GM18867 (cell line): ENCODE results near the gene OR8D4.
"Not testable (repeated sequence)": the region's sequence is repeated elsewhere in the genome, so short reads cannot be mapped to it uniquely, and the experiment has no call there.

Experiments
- ATAC-seq: cut with Tn5 transposase; IDR thresholded peaks from one replicate; pipeline ENCODE4 v1.9.1; 2021; ENCODE audit warnings: mild to moderate bottlenecking, moderate library complexity; ENCODE audit not compliant: unreplicated experiment

Gene OR8D4

DNA sequence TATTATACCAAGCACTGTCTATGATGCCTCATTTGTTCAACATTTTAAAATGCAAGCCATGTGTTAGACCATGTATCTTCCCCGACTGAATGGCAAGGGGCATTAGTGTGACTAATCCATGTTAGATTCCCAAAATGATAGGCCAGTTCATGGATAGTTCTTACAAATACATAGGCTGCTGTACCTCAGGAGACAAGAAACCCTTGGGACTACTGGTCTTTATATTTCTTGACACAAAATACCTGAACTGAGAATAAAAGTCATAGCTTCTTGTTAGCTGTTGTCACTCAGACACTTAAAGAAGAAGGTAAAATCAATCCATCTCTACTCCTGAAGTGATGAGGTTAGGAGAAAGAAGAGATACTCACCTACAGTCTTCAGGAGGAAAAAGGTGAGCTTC lies at the start of gene OR8D4:
Gene OR8D4 (plus strand): TSS at position 301 of the 400 bp plus-strand sequence. CDS start 4,265 bp downstream, outside the sequence.
- ATAC-seq, result no peak

DNA sequence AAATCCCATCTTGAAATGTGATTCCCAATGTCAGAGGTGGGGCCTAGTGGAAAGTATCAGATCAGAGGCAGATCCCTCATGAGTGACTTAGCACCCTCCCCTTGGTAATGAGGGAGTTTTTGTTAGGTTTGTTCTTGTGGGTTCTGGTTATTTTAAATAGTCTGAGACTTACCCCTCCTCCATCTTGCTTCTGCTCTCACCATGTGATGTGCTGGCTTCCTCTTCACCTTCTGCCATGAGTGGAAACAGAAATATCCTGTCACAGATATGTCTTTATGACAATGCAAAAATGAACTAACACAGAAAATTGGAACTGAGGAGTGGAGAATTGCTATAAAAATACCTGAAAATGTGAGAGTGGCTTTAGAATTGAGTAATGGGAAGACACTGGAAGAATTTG lies 49.6 kb upstream of the OR8D4 start:
- ATAC-seq, result no peak

DNA sequence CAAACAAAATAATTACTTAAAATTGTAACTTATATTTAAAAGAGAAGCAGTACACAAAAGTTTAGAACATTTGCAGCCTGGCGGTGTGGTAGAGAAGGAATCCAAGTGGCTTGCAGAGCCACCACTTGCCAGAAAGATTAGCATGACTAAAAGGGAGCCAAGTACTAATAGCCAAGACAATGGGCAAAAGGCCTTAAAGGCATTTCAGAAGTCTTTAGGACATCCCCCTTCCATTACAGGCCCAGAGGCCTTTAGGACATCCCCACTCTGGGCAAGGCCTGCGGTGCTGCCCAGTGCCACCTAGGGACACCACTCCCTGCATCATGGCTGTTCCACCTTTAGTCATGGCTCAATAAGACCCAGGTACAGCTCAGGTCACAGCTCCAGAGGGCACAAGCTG lies 48.9 kb upstream of the OR8D4 start:
- ATAC-seq, result no peak

DNA sequence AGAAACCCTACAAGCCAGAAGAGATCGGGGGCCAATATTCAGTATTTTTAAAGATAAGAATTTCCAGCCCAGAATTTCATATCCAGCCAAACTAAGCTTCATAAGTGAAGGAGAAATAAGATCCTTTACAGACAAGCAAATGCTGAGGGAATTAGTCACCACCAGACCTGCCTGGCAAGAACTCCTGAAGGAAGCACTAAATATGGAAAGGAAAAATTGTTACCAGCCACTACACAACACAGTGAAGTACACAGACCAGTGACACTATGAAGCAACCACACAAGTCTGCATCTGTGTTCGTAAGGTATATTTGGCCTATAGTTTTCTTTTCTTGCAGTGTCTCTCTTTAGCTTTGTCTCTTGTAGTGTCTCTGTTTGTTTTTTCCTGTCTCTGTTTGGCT lies 45.5 kb upstream of the OR8D4 start:
- no peak for ATAC-seq

DNA sequence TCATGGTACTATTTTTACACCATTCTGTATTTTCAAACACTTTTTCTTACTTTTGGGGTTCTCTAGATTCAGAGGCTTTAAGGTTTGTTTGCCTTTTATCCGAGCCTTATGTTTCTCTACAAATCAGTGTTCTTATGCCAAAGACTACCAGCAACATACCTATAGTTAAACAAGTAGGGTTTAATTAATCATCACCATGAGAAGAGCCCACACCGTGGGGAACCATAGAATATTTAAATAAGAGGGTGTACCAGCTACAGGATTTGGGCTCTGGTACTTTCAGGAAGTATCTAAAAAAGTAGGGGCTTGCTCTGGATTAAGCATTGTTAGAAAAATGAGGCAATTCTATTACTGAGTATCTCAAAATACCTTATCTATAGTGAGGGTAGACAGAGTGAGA lies 42.2 kb upstream of the OR8D4 start:
- ATAC-seq, result no peak

DNA sequence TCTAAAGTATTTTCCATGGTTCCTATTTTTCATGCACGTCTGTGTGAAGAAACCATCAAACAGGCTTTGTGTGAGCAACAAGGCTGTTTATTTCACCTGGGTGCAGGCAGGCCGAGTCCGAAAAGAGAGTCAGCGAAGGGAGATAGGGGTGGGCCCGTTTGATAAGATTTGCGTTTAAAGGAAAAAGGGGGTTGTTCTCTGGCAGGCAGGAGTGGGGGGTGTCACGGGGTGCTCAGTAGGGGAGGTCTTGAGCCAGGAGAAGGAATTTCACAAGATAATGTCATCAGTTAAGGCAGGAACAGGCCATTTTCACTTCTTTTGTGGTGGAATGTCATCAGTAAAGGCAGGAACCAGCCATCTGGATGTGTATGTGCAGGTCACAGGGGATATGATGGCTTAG lies 36.7 kb upstream of the OR8D4 start:
- not testable (repeated sequence) for ATAC-seq

DNA sequence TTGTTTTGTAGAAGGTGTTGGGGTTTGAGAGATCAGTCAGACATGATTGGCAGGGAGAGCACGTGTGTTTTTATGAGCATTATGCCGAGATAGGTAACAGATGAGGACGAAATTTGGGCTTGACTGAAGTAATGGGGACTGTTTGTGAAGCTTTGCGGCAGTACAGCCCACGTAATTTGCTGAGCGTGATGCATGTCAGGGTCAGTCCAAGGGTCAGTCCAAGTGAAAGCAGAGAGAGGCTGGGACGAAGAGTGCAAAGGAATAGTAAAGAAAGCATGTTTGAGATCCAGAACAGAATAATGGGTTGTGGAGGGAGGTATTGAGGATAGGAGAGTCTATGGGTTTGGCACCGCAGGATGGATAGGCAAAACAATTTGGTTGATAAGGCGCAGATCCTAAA lies 34.2 kb upstream of the OR8D4 start:
- ATAC-seq, result not testable (repeated sequence)

DNA sequence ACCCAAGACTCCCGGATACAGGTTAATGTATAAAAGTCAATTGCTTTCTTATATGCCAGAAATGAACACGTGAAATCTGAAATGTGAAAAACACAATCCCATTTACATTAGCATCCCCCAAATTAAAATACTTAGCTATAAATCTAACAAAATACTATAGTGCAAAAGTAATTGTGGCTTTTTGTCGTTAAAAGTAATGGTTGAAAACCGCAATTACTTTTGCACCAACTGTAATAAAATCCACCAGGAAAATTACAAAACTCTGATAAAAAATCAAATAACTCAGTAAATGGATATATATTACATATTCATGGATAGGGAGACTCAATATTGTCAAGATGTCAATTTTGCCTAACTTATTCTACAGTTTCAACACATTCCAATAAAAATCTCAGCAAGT lies 21.1 kb upstream of the OR8D4 start:
- no peak for ATAC-seq

DNA sequence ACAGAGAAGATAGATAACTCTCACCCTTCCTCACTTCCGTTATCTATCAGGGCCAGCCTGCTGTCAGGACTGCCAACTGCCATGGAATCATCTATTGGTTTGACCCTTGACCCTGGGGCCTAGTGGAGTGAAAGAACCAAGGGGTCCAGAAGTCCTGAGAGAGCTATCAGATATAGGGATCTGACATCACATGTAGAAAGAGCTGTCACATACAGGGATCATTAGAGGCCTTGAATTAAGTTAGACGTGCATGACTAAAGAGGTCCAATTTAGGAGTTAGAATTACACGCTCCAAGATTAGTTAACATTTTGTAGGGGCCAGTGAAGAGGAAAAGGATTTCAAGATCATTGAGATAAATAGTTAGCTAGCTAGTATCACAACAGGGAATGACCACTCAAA lies 16.4 kb upstream of the OR8D4 start, which contains the start of gene TMEM225:
Gene TMEM225 (minus strand): TSS at position 101 of the 400 bp plus-strand sequence. CDS start 245 bp downstream, outside the sequence.
- no peak for ATAC-seq

DNA sequence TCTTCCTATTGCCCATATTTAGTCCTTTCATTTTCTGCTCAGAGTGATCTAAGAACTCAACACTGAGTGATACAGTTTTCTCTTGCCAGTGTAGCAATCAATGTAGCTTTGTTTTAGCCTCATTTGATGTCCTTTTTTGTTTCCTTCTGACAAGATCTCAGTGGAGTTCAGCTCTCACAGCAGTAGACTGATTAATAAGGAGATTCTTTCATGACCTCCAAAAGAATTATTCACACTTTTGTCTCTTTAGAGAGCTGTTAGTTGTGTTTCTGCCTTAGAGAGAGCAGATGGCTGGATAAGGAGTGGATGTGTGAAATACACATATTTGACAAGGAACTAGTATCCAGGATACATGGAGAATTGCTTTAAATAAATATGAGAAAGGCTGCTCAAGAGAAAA lies 9.9 kb upstream of the OR8D4 start:
- ATAC-seq, result no peak

DNA sequence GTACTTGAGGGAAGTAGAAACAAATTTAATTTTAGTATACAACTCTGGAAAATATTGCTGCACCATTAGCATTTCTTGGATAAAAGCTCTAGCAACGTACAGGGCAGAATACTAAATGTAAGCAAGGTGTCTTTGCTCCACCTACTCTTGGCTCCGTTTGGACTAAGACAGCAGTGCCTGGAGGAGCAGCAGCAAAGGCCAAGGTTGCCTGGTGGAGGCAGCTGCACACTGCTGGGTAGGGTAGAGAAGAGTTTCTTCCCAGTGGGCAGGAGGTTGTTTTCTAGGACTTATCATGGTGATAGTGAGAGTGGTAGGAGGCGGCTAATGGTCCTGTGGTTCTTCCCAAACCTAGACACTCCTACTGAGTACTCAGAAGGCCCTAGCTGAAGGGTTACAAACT lies 2.2 kb upstream of the OR8D4 start:
- ATAC-seq, result no peak

DNA sequence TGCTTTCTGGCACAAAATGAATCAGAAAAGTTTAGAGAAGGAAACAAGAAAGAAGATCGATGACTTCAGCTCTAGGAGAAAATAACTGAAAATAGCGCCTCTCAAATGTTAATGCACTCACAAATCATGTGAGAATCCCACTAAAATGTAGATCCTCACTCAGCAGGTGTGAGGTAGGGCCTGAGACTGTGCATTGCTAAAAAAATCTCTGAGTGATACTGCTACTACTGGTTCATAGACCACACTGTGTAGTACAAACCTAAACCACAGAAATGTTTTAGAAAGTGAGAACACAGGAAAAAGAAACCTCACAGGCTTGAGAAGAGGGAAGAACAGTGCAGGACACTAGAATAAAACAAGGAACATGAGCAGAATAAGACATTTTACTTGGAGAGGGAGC lies 2.0 kb downstream of the OR8D4 start:
- ATAC-seq, result peak; percentile 82

DNA sequence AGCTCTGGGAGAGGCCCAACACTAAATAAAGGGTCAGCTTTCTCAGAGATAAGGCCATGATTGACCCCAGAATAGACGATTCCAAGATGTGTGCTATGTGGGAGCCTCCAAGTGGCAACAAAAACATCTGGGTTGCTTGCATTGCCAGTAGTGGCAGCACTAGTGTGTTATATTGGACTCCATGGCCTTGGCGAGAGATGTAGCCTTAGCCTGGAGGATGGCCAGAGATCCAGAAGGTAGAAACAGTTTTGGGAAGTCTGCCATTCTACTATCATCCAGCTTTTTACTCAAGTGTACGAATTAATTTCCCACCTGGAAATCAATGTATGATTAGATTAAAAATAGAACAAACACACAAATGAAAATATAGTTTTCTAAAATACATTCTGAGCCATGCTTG lies 3.0 kb downstream of the OR8D4 start:
- no peak for ATAC-seq

DNA sequence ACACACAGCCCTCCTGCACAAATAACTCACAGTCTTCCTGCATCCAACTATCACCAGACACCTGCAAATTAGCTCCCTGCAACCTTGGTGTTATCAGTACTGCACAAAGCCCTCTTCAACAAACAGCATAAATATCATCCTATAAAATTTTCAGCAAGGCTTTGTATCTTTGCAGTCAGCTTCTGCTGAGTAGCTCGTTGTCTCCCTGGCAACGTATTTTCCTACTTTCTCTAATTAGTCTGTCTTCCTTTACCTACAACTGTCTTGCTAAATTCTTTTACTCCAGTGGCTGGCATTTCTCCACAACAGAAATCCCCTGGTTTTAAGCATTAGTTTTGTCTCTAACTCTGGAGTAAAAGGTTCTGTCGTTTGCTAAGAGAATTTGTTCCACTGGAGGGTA lies 3.9 kb downstream of the OR8D4 start:
- no peak for ATAC-seq

DNA sequence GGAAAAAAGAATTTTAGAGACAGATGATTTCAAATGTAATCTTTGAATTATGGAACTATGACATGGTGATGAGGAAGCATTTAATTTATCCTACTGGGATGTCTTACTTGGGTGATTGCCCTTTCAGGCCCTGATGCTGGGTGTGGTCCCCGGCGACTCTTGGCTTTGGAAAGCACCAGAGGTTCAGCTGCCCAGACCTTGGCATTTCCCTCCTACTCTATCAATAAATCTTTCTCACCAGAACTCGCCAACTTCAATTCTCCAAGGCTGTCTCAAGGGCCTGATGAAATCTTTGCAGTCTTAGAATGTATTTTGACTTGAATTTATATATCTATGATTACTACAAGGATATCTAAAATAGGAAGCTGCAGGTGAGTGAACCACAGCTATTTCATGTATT lies 19.0 kb downstream of the OR8D4 start:
- no peak for ATAC-seq

DNA sequence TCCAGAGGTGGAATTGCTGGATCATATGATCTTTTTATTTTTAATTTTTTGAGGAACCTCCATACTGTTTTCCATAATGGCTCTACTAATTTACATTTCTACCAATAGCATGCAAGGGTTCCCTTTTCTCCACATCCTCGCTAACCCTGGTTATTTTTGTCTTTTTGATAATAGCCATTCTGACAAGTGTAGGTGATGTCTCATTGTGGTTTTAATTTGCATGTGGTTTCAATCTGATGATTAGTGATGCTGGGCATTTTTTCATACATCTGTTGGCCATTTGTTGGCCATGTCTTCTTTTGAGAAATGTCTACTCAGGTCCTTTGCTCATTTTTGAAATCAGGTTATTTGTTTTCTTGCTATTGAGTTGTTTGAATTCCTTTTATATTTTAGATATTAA lies 22.1 kb downstream of the OR8D4 start:
- ATAC-seq, result no peak

DNA sequence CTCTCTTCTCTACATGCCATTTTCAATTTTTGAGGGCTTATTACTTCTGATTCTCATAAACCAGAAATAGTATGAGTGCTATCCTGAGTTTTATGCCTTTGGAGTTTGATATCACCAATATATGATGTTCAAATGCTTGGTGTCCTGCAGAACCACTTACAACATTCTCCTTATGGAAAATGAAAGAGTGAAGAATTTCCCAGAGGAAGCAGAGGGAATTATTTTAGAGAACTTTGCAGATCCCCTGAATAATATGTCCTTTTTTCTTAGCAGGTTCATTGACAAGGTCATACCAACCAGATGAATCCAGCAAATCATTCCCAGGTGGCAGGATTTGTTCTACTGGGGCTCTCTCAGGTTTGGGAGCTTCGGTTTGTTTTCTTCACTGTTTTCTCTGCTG lies 37.4 kb downstream of the OR8D4 start, which contains the start of gene OR4D5:
Gene OR4D5 (plus strand): TSS at position 301 of the 400 bp plus-strand sequence. CDS start 0 bp downstream, at position 301.
- no peak for ATAC-seq

DNA sequence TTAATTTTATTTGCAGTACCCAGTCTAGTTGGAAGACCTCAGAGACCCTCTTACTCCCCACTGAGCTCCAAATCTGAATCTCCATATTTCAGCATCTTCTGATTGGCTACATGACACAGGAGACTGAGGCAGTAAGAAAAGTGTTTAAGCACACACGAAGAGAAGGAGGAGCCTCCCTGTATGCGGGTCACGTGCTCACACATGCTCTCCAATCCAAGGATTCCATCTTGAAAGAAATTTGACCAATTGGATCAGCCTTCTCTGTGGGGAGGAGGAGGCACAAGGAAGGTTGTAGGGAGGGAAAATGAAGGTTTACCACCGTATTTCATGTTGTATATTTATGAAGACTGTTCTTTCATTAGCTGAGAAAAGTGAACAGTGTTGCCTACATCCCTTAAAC lies 40.4 kb downstream of the OR8D4 start:
- no peak for ATAC-seq

DNA sequence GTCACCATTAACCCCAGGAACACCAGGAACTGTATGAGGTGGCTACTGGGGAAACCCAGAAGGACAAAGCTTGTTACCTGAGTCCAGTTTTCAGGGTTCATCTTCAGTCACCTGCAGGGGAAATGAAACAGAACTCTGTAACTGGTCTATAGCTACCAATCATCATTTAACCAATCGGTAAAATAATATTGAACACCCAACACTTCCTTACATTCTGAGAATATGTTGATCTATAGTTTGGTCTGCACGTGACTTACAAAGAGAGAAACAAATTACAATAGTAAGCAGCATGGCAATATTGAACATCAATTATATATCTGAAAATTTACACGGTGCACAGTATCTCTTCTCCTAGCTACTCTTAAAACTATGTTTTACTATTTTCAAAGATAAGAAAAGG lies 41.8 kb downstream of the OR8D4 start, which contains the start of gene OR6T1:
Gene OR6T1 (minus strand): TSS at position 101 of the 400 bp plus-strand sequence. CDS start 0 bp downstream, at position 101.
- ATAC-seq, result no peak

DNA sequence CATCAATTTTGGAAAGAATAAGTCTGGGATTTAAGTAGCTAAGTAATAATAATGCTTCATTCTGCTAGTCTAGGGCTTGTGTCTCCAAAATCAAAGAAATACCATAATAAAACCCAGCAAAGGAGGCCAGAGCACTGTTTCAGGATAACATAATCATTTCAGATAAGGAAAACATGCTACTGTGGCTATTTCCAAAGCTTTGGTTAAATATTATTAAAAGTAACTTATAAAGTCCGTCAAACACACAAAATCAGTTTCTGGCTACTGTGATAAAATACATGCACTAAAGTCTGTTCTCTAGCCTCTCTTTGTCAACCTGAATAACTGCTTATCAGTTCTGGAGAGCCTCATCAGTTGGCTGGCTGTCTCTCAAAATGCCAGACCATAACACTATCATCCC lies 43.2 kb downstream of the OR8D4 start:
- no peak for ATAC-seq

DNA sequence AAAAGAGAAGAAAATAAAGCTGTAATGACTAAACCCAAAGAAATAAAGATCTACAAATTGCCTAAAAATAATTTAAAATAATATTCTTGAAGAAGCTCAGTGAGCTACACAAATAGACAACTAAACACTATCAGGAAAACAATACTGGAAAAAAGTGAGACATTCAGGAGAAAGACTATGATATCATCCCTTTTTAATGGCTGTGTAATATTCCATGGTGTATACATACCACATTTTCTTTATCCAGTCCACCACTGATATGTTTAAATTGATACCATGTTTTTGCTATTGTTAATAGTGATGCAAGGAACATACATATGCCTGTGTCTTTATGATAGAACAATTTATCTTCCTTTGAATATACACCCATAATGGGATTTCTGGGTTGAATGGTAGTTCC lies 54.8 kb downstream of the OR8D4 start:
- ATAC-seq, result no peak
